Amniotic stem cell (primary cell): ENCODE results near the gene CERK.

Experiments
- DNase-seq: peaks from one replicate; lab custom pipeline; 2025; lab: John Stamatoyannopoulos, UW

Gene CERK

GRCh38 chr22:46764779-46765485 is 26.9 kb upstream of the CERK start:
- DNase-seq, result no peak

GRCh38 chr22:46764140-46764680 is 26.2 kb upstream of the CERK start:
- DNase-seq, result no peak

- DNase-seq, result no peak
These were observed 25.1 kb upstream of the CERK start for GRCh38 chr22:46763051-46763705.

- DNase-seq, result peak; percentile 92
These were observed 24.4 kb upstream of the CERK start, which contains the start of gene TBC1D22A for GRCh38 chr22:46762238-46763050. Gene TBC1D22A (plus strand): TSS chr22:46762650. CDS start chr22:46762787, 137 bp downstream.

GRCh38 chr22:46761539-46762237 is 23.6 kb upstream of the CERK start:
- no peak for DNase-seq

GRCh38 chr22:46761017-46761416 is 23.0 kb upstream of the CERK start:
- DNase-seq, result no peak

GRCh38 chr22:46758867-46759290 is 20.8 kb upstream of the CERK start:
- DNase-seq, result no peak

- DNase-seq, result no peak
These were observed 20.1 kb upstream of the CERK start for GRCh38 chr22:46758121-46758520.

- no peak for DNase-seq
These were observed 19.1 kb upstream of the CERK start for GRCh38 chr22:46757104-46757503.

GRCh38 chr22:46756097-46756496 is 18.0 kb upstream of the CERK start:
- no peak for DNase-seq

- DNase-seq, result no peak
These were observed 17.5 kb upstream of the CERK start for GRCh38 chr22:46755525-46755924.

GRCh38 chr22:46754826-46755225 is 16.8 kb upstream of the CERK start:
- no peak for DNase-seq

- peak; percentile 88 for DNase-seq
These were observed 16.2 kb upstream of the CERK start for GRCh38 chr22:46754110-46754799.

GRCh38 chr22:46753761-46754109 is 15.7 kb upstream of the CERK start:
- DNase-seq, result no peak

GRCh38 chr22:46753360-46753759 is 15.3 kb upstream of the CERK start:
- no peak for DNase-seq

GRCh38 chr22:46752988-46753310 is 14.9 kb upstream of the CERK start:
- no peak for DNase-seq

- no peak for DNase-seq
These were observed 14.4 kb upstream of the CERK start for GRCh38 chr22:46752286-46752987.

- no peak for DNase-seq
These were observed 12.9 kb upstream of the CERK start for GRCh38 chr22:46750863-46751443.

- no peak for DNase-seq
These were observed 12.4 kb upstream of the CERK start for GRCh38 chr22:46750530-46750800.

GRCh38 chr22:46749682-46750529 is 11.9 kb upstream of the CERK start:
- no peak for DNase-seq
